Measurements from ENCODE around the gene RAB11FIP2.

The RAB11FIP2 gene

GRCh38 chr10:118035354-118036005 lies 11.3 kb downstream of the RAB11FIP2 start:
- DNase-seq (ENCODE audit: low read depth in 1 of 2, low spot score in 1 of 2), result no peak

- no peak for DNase-seq (ENCODE audit: low read depth in 1 of 2, low spot score in 1 of 2)
Measured at GRCh38 chr10:118034791-118035261, 11.9 kb downstream of the RAB11FIP2 start.

- DNase-seq (ENCODE audit: low read depth in 1 of 2, low spot score in 1 of 2), result no peak
Measured at GRCh38 chr10:118033905-118034304, 12.8 kb downstream of the RAB11FIP2 start.

- DNase-seq (ENCODE audit: low read depth in 1 of 2, low spot score in 1 of 2), result no peak
Measured at GRCh38 chr10:118032564-118032963, 14.2 kb downstream of the RAB11FIP2 start.

GRCh38 chr10:118031351-118032075 lies 15.2 kb downstream of the RAB11FIP2 start:
- DNase-seq (ENCODE audit: low read depth in 1 of 2, low spot score in 1 of 2), result no peak

- no peak for DNase-seq (ENCODE audit: low read depth in 1 of 2, low spot score in 1 of 2)
Measured at GRCh38 chr10:118028619-118029018, 18.1 kb downstream of the RAB11FIP2 start.

- no peak for DNase-seq (ENCODE audit: low read depth in 1 of 2, low spot score in 1 of 2)
Measured at GRCh38 chr10:118027397-118027796, 19.3 kb downstream of the RAB11FIP2 start.

- DNase-seq (ENCODE audit: low read depth in 1 of 2, low spot score in 1 of 2), result no peak
Measured at GRCh38 chr10:118026936-118027335, 19.8 kb downstream of the RAB11FIP2 start.

GRCh38 chr10:118020365-118020764 lies 26.4 kb downstream of the RAB11FIP2 start:
- no peak for DNase-seq (ENCODE audit: low read depth in 1 of 2, low spot score in 1 of 2)

- no peak for DNase-seq (ENCODE audit: low read depth in 1 of 2, low spot score in 1 of 2)
Measured at GRCh38 chr10:118017850-118018249, 28.9 kb downstream of the RAB11FIP2 start.

GRCh38 chr10:118017071-118017740 lies 29.5 kb downstream of the RAB11FIP2 start:
- DNase-seq (ENCODE audit: low read depth in 1 of 2, low spot score in 1 of 2), result no peak

GRCh38 chr10:118012952-118013525 lies 33.7 kb downstream of the RAB11FIP2 start:
- no peak for DNase-seq (ENCODE audit: low read depth in 1 of 2, low spot score in 1 of 2)

GRCh38 chr10:118007773-118008172 lies 39.0 kb downstream of the RAB11FIP2 start:
- DNase-seq (ENCODE audit: low read depth in 1 of 2, low spot score in 1 of 2), result no peak

- DNase-seq (ENCODE audit: low read depth in 1 of 2, low spot score in 1 of 2), result no peak
Measured at GRCh38 chr10:118003126-118003525, 43.6 kb downstream of the RAB11FIP2 start.

GRCh38 chr10:118002581-118002980 lies 44.2 kb downstream of the RAB11FIP2 start:
- DNase-seq (ENCODE audit: low read depth in 1 of 2, low spot score in 1 of 2), result no peak

GRCh38 chr10:117997673-117998072 lies 49.1 kb downstream of the RAB11FIP2 start:
- no peak for DNase-seq (ENCODE audit: low read depth in 1 of 2, low spot score in 1 of 2)

- no peak for DNase-seq (ENCODE audit: low read depth in 1 of 2, low spot score in 1 of 2)
Measured at GRCh38 chr10:117996709-117997108, 50.0 kb downstream of the RAB11FIP2 start.

- no peak for DNase-seq (ENCODE audit: low read depth in 1 of 2, low spot score in 1 of 2)
Measured at GRCh38 chr10:117994771-117995170, 52.0 kb downstream of the RAB11FIP2 start.

- DNase-seq (ENCODE audit: low read depth in 1 of 2, low spot score in 1 of 2), result no peak
Measured at GRCh38 chr10:117993166-117993565, 53.6 kb downstream of the RAB11FIP2 start.

GRCh38 chr10:117991701-117992100 lies 55.0 kb downstream of the RAB11FIP2 start:
- DNase-seq (ENCODE audit: low read depth in 1 of 2, low spot score in 1 of 2), result no peak

GRCh38 chr10:117989962-117990361 lies 56.8 kb downstream of the RAB11FIP2 start:
- no peak for DNase-seq (ENCODE audit: low read depth in 1 of 2, low spot score in 1 of 2)

- DNase-seq (ENCODE audit: low read depth in 1 of 2, low spot score in 1 of 2), result no peak
Measured at GRCh38 chr10:117988814-117989213, 57.9 kb downstream of the RAB11FIP2 start.

Measured in activated CD4-positive, alpha-beta T cell treated with anti-CD3 and anti-CD28 coated beads, Interleukin-2, amount 50 U/mL, for 24 hours (primary cell).